CD4-positive, alpha-beta T cell treated with Interleukin-10 for 1 hour (primary cell): Measurements from ENCODE around the gene ABCB7.
"Not testable (repeated sequence)": the region's sequence is repeated elsewhere in the genome, so short reads cannot be mapped to it uniquely, and the experiment has no call there.

Experiments
- DNase-seq: peaks from one replicate; pipeline ENCODE4 v3.0.0-alpha.2; 2020

The ABCB7 gene

DNA sequence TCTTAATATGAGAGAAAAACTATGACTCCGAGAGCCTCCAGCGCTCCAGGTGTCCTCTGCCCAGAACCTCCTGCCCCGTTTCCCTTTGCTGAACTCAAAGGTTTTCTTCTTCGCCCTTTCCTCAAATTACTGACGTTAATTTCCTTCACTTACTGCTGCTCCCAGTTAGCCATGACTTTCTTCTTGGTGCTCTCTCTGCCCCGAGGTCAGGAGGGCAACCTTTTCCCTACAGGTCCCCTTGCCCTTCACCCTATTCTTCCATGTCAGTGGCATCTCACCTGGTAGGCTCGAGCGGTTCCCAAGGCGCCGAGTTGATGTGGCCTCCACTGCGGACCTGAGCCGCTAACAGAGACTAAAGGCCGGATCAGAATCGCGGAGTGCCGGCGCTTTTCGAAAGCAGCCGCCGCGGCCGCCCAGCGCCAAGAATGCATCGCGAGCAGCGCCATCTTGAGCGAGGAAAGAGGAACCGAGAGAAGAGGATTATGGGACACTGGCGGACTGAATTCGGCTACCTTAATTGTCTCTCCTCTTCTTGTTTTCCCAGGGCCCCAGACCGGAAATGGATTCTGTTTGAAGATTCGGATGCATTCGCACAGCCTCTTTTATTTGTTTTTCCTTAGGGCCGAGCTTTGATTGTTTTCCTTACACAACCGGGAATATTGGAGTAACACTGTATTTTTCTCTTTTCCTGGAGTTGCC is at the start of gene ABCB7:
TSS of gene ABCB7 (minus strand) at position 457 of the 699 bp plus-strand sequence. CDS start at position 446, 11 bp downstream.
- peak; percentile 69 for DNase-seq

DNA sequence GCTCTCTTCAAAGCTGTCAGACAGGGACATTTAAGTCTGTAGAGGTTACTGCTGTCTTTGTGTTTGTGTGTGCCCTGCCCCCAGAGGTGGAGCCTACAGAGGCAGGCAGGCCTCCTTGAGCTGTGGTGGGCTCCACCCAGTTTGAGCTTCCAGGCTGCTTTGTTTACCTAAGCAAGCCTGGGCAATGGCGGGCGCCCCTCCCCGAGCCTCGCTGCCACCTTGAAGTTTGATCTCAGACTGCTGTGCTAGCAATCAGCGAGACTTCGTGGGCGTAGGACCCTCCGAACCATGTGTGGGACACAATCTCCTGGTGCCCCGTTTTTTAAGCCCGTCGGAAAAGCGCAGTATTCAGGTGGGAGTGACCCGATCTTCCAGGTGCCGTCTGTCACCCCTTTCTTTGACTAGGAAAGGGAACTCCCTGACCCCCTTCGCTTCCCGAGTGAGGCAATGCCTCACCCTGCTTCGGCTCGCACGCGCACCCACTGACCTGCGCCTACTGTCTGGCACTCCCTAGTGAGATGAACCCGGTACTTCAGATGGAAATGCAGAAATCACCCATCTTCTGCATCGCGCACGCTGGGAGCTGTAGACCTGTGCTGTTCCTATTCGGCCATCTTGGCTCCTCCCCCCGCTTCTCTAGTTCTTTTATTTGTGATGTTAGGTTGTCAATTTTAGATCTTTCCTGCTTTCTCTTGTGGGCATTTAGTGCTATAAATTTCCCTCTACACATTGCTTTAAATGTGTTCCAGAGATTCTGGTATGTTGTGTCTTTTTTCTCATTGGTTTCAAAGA is 32.5 kb upstream of the ABCB7 start:
- not testable (repeated sequence) for DNase-seq

DNA sequence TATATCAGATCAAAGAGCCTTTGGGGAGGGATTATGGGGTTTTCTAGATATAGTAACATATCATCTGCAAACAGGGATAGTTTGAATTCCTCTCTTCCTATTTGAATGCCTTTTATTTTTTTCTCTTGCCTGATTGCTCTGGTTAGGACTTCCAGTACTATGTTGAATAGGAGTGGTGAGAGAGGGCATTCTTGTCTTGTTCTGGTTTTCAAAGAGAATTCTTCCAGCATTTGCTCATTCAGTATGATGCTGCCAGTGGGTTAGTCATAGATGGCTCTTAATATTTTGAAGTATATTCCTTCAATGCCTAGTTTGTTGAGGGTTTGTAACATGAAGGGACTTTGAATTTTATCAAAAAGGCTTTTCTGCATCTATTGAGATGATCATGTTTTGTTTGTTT is 25.6 kb upstream of the ABCB7 start:
- DNase-seq: no peak

DNA sequence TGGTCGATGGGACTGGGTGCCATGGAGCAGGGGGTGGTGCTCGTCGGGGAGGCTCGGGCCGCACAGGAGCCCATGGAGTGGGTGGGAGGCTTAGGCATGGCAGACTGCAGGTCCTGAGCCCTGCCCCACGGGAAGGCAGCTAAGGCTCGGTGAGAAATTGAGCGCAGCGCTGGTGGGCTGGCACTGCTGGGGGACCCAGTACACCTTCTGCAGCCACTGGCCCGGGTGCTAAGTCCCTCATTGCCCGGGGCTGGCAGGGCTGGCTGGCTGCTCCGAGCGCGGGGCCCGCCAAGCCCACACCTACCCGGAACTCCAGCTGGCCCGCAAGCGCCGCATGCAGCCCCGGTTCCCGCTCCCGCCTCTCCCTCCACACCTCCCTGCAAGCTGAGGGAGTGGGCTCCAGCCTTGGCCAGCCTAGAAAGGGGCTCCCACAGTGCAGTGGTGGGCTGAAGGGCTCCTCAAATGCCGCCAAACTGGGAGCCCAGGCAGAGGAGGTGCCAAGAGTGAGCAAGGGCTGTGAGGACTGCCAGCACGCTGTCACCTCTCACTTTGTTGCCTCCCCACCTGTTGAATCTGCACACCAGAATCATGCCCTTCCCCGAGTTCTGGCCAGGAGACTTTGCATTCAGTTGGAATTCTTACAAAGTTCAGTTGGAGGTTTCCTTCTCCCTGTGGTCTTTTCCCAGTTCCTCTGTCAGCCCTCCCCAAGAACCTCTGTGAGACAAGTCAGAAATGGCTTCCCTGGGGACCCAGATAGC is 23.6 kb upstream of the ABCB7 start:
- not testable (repeated sequence) for DNase-seq

DNA sequence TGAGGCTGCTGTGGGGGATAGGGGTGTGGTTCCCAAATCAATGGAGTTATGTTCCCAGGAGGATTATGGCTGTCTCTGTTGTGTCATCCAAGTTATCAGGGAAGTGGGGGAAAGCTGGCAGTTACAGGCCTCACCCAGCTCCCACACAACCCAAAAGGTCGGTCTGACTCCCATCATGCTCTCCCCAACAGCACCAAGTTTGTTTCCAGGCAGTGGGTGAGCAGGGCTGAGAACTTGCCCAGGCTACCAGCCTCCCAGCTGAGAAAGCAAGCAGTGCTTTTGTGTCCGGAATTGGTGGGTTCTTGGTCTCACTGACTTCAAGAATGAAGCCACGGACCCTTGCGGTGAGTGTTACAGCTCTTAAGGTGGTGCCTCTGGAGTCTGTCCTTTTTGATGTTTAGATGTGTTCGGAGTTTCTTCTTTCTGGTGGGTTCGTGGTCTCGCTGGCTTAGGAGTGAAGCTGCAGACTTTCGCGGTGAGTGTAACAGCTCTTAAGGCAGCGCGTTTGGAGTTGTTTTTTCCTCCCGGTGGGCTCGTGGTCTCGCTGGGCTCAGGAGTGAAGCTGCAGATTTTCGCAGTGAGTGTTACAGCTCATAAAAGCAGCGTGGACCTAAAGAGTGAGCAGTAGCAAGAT is 16.3 kb upstream of the ABCB7 start:
- not testable (repeated sequence) for DNase-seq

DNA sequence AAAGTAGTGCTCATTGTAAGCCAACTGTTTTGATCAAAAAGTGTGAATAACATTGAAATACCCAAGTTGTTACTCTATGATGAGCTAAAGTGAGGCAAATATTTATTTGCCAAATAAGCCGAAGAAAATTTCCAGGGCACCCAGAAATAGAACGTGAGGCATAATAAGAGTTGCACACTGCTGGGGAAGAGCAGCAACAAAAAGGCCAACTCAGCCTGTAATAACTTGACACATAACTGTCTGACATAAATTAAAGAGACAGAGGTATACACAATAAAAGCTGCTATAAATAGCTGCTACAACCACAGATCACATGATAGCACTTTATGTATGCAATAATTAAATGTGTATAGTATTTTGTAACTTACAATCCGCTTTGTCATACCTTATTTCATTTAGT is 2.0 kb upstream of the ABCB7 start:
- no peak for DNase-seq

DNA sequence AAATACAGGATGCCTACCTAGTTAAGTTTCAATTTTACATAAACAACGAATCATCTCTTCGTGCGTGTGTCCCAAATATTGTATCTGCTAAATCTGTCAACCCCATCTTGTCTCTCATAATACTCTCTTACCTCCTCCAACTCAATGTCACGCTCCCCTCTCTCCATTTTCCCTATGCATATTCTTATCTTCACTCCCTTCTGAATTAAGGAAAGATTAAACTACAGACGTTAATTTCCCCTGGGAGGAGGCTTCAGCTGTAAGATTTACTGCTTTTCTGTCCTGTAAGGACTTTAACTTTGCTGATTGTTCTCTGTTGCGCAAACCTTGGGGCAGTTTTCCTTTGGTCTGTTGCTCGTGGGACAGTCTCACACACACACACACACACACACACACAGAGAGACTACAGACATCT is 455 bp upstream of the ABCB7 start:
- DNase-seq: peak; percentile 20

DNA sequence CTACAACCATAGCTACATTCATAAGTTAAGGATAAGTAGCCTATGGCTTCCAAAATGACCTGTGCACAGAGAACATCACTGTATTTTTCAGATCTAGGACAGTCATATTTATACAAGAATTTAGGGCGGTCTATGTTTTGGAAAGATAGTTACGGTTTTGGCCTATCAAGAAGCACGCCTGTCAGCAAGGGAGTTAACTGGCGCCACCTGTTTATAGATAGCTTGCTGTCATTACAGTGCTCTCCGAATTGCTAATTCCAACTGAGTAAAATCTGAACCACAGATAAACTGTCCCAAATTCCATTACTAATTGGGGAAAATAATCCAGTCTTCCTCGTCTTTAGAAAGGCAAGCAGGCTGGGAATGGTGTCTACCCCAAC is 646 bp downstream of the ABCB7 start:
- DNase-seq: peak; percentile 4

DNA sequence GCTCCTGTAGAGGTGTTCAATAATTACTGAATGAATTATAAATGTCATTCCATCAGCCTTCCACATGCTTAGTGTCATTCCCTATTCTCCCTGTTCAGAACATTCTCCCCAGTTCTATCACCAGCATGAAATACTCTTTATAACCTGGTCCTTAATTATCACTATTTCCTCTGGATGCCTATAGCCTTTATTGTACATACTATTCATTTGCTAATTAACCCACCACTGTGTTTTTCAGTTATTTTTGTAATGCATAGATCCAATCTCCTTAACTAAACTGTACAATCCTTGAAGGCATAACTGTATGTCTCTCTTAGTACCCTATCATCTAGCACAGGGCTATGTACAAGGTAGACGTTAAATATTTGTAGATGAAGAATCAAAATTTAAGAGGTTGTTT is 1.2 kb downstream of the ABCB7 start:
- DNase-seq: no peak

DNA sequence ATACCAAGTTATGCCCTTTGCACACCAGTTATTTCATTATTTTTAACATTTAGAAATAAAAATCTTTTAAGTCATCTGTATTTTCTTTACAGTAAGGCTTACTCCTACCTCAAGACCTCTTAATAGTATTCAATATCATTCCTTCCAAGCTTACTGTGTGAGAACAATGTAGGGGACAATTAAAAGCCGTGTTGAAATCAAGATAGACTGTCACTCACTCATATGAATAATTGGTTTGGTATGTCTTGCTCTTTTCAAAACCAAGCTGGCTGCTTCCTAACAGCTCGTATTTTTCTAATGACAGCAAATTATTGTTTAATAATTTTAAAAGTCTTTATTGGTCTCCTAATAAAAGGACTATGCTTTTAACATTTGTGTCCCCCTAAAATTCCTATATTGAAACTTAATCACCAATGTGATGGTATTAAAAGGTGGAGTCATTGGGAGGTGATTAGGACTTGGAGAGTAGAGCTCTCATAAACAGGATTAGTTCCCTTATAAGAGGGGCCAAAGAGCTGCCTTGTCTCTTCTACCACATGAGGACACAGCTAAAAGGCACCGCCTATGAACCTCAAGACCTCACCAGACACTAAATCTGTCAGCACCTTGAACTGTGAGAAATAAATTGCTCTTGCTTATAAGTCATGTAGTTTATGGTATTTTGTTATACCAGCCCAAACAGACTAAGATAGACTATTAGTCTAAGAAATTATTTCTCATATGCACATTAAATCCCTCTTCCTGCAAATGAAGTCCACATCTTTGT is 4.1 kb downstream of the ABCB7 start:
- no peak for DNase-seq

DNA sequence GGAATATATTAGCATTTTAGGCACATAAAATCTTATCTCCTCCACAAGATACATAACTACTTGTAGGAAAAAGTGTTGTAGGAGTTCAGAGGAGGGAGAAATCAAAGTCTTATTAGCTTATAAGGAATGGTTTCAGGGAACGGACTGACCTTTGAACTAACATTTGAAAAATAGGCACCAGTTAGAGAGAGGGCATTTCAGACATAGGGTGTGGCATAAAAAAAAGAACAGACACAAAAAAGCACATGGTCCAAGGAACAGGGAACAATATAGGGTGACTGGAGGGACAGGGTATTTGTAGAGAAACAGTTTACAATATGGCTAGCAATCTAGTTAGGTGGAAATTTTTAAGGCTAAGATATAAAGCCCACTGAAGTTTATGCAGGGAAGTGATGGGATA is 6.4 kb downstream of the ABCB7 start:
- DNase-seq: no peak

DNA sequence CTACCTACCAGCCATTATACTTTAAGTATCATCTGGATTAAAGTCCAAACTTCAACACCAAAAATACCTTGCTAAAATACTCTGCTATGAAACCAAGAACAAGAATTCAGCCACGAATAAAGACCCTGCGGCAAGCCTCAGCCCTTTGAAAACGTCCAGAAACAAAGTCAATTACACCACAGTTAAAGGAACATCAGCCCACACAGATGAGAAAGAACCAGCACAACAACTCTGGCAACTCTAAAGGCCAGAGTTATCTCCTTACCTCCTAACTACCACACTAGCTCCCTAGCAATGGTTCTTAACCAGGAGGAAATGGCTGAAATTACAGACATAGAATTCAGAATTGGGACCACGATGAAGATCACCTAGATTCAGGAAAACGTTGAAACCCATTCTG is 23.4 kb downstream of the ABCB7 start:
- DNase-seq: no peak

DNA sequence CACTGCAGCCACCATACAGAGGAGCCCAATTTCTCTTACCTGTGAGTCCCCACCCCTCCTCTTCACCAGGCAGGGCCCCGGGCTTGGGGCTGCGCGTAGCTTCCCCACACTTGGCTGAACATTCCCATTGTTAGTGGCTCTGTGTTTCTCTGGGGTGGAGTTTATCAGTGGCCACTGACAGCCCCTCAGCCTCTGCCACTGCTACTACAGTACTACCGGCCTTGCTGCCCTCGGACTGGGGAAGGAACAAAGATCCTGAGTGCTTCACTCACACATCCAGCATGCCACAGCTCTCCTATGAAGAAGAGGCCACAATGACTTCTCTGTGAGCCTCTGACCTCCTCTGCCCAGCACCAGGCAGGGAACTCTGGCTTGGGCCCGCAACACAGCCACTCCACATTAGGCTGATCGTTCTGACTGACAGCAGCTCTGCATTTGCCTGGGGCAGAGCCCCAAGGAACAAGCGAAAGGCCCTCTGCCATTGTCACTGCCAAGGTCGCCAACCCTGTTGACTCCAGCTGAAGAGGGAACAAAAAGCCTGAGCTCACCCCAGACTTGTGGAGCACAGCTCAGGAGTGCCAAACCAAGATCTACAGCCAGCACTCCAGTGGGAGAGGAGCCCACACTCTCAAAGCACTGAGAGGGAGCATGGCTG is 24.0 kb downstream of the ABCB7 start:
- DNase-seq: no peak

DNA sequence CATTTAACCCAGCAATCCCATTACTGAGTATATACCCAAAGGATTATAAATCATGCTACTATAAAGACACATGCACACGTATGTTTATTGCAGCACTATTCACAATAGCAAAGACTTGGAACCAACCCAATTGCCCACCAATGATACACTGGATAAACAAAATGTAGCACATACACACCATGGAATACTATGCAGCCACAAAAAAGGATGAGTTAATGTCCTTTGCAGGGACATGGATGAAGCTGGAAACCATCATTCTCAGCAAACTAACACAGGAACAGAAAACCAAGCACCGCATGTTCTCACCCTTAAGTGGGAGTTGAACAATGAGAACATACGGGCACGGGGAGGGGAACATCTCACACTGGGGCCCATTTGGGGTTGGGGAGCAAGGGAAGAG is 27.0 kb downstream of the ABCB7 start:
- not testable (repeated sequence) for DNase-seq

DNA sequence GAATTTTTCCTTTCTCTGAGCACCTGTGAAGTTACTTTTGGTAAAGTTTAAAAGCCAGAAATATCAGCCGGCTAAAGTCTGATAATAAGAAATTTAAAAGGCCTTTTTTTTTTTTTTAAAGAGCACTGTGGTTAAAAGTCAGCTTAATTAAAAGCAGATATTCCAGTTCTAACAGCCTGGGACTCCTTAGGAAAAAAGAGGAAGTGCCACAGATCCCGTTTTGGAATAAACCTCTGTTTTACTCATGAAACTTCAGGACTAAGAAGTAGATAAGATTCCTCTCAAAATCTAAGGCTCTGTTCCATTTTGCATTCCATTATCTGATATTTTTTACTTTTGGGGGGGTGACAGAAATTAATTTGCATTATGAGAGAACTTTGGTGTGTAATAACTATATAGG is 37.8 kb downstream of the ABCB7 start:
- DNase-seq: no peak

DNA sequence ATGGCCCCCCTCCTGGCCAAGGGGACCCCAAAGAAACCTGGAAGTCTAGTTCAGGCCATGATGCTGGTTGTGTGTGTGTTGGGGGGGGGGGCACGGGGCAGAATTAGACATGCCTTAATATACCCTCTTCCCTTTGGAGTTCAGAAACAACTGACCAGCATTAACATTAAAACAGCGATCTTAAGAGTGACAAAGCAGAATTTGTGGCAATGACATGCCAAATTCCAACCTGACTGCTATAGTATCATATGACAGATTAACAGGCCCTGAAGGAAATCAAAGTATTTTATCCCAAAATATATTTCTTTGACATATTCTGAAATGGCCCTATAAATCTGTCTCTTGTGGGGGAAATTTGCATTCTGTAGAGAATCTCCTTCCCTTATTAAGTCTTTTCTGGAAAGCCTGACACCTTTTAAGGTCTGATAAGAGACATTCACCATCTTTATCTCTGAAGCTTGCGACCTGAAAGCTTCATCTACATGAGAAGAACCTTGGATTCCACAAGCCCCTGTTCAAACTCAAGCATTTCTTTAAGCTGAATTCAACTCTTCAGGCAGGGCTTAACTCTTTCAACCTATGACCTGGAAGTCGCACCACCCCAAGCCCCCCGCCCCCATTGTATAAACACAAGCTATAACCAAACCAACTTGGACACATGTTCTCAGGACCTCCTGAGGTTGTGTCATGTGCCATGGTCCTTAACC is 40.2 kb downstream of the ABCB7 start:
- DNase-seq: no peak

DNA sequence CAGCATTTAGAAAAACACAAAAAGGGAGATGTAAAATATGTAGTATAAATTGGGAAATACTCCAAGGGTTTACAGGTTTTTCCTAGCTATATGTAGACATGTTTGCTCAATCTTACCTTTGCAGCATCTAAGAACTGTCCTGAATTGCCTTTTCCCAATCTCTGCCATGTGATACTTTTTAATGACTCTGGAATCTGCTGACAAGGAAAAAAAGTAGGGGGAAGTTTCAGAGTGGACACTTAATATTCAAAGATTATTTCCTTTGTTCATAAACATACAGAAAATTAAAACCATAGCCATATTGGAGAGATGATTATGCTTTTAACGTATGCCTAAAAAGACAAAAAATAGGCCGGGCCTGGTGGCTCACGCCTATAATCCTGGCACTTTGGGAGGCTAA is 41.4 kb downstream of the ABCB7 start:
- DNase-seq: no peak

DNA sequence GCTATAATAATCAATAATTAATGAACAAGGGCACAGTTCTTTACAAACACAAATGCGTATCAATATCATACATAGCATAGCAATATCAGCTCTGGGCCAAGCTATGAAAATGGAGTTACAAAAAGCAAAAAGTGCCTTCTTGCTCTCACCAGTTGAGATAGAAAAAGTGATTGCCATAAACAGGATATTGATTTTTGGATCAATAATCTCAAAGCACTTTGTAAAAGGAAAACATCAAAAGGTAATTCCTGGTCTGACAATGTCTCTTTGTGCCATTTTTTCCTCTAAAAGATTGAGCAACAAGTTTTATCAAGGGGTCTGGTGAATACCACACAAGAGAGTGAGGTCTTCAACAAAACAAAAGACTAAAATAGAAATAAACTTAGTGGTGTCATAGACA is 42.4 kb downstream of the ABCB7 start:
- no peak for DNase-seq

DNA sequence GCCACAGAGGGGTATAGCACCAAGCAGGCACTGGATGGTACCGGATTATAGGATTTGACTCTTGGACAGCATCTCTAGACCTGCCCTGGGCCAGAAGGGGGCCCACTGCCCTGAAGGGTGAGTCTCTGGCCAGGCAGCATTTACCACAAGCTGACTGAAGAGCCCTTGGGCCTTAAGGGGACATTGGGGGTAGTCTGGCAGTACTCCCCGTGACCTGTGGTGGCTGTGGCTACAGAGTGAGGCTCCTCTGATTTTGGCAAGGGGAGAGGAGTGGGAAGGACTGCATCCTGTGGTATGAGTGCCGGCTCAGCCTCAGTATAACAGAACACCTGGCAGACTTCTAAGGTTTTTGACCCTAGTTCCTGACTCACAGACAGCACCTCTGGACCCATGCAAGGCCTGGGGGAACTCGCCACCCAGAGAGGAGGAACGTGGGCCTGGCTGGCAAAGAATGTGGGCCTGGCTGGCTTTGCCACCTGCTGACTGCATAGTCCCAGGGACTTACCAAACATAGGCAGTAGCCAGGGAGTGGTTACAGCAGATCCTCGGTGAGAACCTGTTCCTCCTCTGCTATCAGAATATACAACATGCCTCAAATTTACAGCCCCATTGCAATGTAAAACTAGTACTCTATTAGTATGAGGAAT is 48.1 kb downstream of the ABCB7 start:
- no peak for DNase-seq

DNA sequence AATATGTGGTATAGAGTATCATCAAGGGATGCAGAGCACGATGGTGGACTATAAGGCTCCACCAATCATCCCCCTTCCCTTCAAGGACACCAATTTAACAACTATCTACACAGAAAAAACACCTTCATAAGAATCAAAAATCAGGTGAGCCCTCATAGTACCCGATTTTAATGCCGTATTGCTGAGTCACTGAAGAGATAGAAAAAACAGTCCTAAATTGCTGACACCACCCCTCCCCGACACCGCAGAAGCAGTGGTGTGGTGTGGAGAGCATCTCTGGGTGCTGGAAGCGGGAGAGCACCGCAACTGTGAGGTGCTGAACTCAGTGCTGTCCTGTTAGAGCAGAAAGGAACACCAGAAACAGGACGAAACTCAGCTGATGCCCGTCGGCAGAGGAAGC is 49.3 kb downstream of the ABCB7 start:
- DNase-seq: no peak

DNA sequence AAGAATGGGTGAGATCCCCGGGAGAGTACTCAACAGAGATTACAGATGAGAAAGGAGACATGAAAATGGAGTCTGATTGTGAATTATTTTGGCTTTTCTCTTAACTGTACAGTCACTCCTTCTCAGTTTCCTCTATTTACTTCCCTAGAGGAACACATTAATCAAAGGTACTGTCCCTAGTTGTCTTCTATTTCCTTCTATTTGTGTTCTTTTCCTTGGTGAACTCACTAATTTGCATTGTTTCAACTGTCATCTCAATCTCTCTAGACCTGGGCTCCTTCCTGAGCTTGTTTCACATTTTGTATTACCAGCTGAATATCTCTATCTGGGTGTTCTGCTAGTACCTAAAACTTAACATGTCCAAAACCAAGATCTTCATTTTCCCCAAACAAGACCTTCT is 59.8 kb downstream of the ABCB7 start:
- DNase-seq: no peak
